Endothelial cell of umbilical vein (primary cell): Measurements from ENCODE around the gene DCX. TPM values are rescaled to one million over a fixed set of nuclear protein-coding genes. Genes with fewer than 3 reads are reported as not detected.

ENCODE experiments used
- BruUV-seq: library from RNA; stranded (reverse); fragments of 400-500 nt; replicated peaks from 2 replicates; lab custom pipeline; 2021; lab: Mats Ljungman, UMichigan
- CTCF ChIA-PET: fragments of 300-600, 350-600 bp; sonication (Branson Sonifier 250); formaldehyde crosslinking; loops from one replicate; lab custom pipeline; 2021; ENCODE audit warnings: antibody characterized with exemption, inconsistent platforms; lab: Charles Lee
- POLR2A ChIA-PET: fragments of 300-600, 350-600 bp; sonication (Branson Sonifier 250); formaldehyde crosslinking; loops from one replicate; lab custom pipeline; 2021; ENCODE audit warnings: antibody characterized with exemption, inconsistent platforms; lab: Charles Lee
- DNase-seq: peaks from one replicate; pipeline ENCODE4 v3.0.0-alpha.2; 2011; ENCODE audit warnings: low read depth, low spot score
- FAIRE-seq: peaks from 2 replicates; lab custom pipeline; 2011; peaks lifted over from hg19 to GRCh38; lab: Jason Lieb, UNC
- H2AFZ ChIP-seq: 2 replicates; pipeline ENCODE4 v1.6.0; 2012; ENCODE audit warnings: low read depth, low read length, control low read depth, inconsistent platforms
- H3K27ac ChIP-seq: 2 replicates; pipeline ENCODE4 v1.5.1; 2011; ENCODE audit warnings: low read depth, mild to moderate bottlenecking, control low read depth, low read length, moderate library complexity; ENCODE audit not compliant: insufficient read depth
- H3K27me3 ChIP-seq, 2 experiments: 2 replicates each; pipeline versions ENCODE4 v1.6.0 to v1.6.1; 2011; ENCODE audit warnings: low read length in 2 of 2, mixed read lengths in 1 of 2; ENCODE audit not compliant: control insufficient read depth in 2 of 2, insufficient read depth in 2 of 2
- H3K36me3 ChIP-seq, 2 experiments: 2 replicates in 1 of 2; 3 replicates in 1 of 2; pipeline ENCODE4 v1.5.1; 2011; ENCODE audit warnings: low read length in 2 of 2, mild to moderate bottlenecking in 1 of 2, moderate library complexity in 1 of 2; ENCODE audit not compliant: control insufficient read depth in 2 of 2, insufficient read depth in 2 of 2; ENCODE audit errors: extremely low read depth in 1 of 2
- H3K4me1 ChIP-seq: 3 replicates; pipeline ENCODE4 v1.5.1; 2011; ENCODE audit warnings: mild to moderate bottlenecking, low read length; ENCODE audit not compliant: control insufficient read depth, insufficient read depth; ENCODE audit errors: extremely low read depth
- H3K4me2 ChIP-seq: 2 replicates; pipeline ENCODE4 v1.6.1; 2011; ENCODE audit warnings: low read length, control low read depth, mixed read lengths; ENCODE audit not compliant: insufficient read depth
- H3K4me3 ChIP-seq, 3 experiments: fragments of 200-600 bp in 1 of 3; sonication (generic), shearing (Covaris generic) in 1 of 3; replicated peaks in 1 of 3; 2 replicates each; pipeline ENCODE4 v1.5.1; 2011 to 2016; ENCODE audit warnings: control low read depth in 3 of 3, low read length in 3 of 3, mild to moderate bottlenecking in 2 of 3, inconsistent platforms in 1 of 3, low read depth in 1 of 3, moderate library complexity in 1 of 3; ENCODE audit not compliant: insufficient read depth in 1 of 3
- H3K79me2 ChIP-seq: 2 replicates; pipeline ENCODE4 v1.6.0; 2012; ENCODE audit warnings: low read length, inconsistent platforms; ENCODE audit not compliant: control insufficient read depth, insufficient read depth
- H3K9ac ChIP-seq: replicated peaks from 2 replicates; pipeline ENCODE3; 2011; ENCODE audit warnings: low read length, control low read depth; ENCODE audit not compliant: insufficient read depth; ENCODE audit errors: extremely low read depth
- H3K9me1 ChIP-seq: replicated peaks from 3 replicates; pipeline ENCODE4 v1.6.0; 2011; ENCODE audit warnings: mild to moderate bottlenecking, low read length; ENCODE audit not compliant: control insufficient read depth, insufficient read depth; ENCODE audit errors: extremely low read depth
- H3K9me3 ChIP-seq: replicated peaks from 2 replicates; pipeline ENCODE4 v1.5.1; 2012; ENCODE audit warnings: low read length, inconsistent platforms; ENCODE audit not compliant: control insufficient read depth, insufficient read depth
- H4K20me1 ChIP-seq: replicated peaks from 2 replicates; pipeline ENCODE3; 2011; ENCODE audit warnings: mild to moderate bottlenecking, low read length; ENCODE audit not compliant: control insufficient read depth, insufficient read depth; ENCODE audit errors: extremely low read depth
- EZH2 ChIP-seq: IDR thresholded peaks from 2 replicates; pipeline ENCODE4 v1.6.1; 2012; ENCODE audit warnings: borderline replicate concordance, low read depth, mild to moderate bottlenecking, moderate library complexity, low read length, inconsistent platforms; ENCODE audit not compliant: severe bottlenecking
- FOS ChIP-seq: IDR thresholded peaks from 2 replicates; pipeline ENCODE4 v1.6.1; 2011; ENCODE audit warnings: mild to moderate bottlenecking, low read length, moderate library complexity, borderline replicate concordance; ENCODE audit not compliant: insufficient read depth
- GATA2 ChIP-seq: IDR thresholded peaks from 2 replicates; pipeline ENCODE4 v1.7.0; 2011; ENCODE audit warnings: low read depth, mild to moderate bottlenecking, moderate library complexity, mixed read lengths, low read length; ENCODE audit not compliant: insufficient read length, insufficient read depth
- JUN ChIP-seq: IDR thresholded peaks from 2 replicates; pipeline ENCODE4 v1.6.1; 2011; ENCODE audit warnings: borderline replicate concordance, low read depth; ENCODE audit not compliant: insufficient read length, insufficient read depth
- MYC ChIP-seq: IDR thresholded peaks from one replicate; pipeline ENCODE4 v1.6.1; 2011; ENCODE audit warnings: mild to moderate bottlenecking, low read depth, low read length
- POLR2A ChIP-seq: IDR thresholded peaks from 2 replicates; pipeline ENCODE4 v1.6.1; 2012; ENCODE audit warnings: low read depth, mild to moderate bottlenecking, control low read depth, low read length
- POLR2AphosphoS5 ChIP-seq: IDR thresholded peaks from 2 replicates; pipeline ENCODE4 v1.6.1; 2012; ENCODE audit warnings: low read depth, mild to moderate bottlenecking, control low read depth, low read length, moderate library complexity; ENCODE audit not compliant: insufficient read depth
- dilution Hi-C: fragments of 300-500 bp; cut with MboI; formaldehyde crosslinking; loops from one replicate; pipeline ENCODE4 v1.15.0; 2019; ENCODE audit warnings: low sequenced_read_pairs; ENCODE audit not compliant: extremely low pct_ligation_motif_present
- intact Hi-C: fragments of 100-400 bp; cut with micrococcal nuclease; formaldehyde crosslinking; loops from one replicate; pipeline ENCODE4 v1.10.0; 2022
- polyA plus RNA-seq, 4 experiments: library from polyadenylated mRNA; depleted of rRNA in 3 of 4; stranded (reverse) in 3 of 4; unstranded in 1 of 4; fragments of >200 nt; gene quantifications; 2 replicates each; pipeline versions ENCODE4 v1.2.1 to v1.2.3, GENCODE V29; 2011 to 2012; ENCODE audit warnings: missing spikeins in 1 of 4
- total RNA-seq: library from RNA; stranded (reverse); gene quantifications from 2 replicates; pipeline ENCODE4 v1.2.3, GENCODE V29; 2021
- TF ChIP-seq, protein P1 (sequence below): IDR thresholded peaks from 2 replicates; pipeline ENCODE4 v1.6.1; 2011; ENCODE audit not compliant: insufficient read depth, insufficient read length
- TF ChIP-seq, protein P2 (sequence below), 2 donors: IDR thresholded peaks; 1 replicate in 1 of 2; 2 replicates in 1 of 2; pipeline ENCODE4 v1.5.1; 2011; ENCODE audit warnings: low read length in 2 of 2, mild to moderate bottlenecking in 2 of 2, moderate library complexity in 2 of 2, control low read depth in 1 of 2, inconsistent platforms in 1 of 2, low read depth in 1 of 2; ENCODE audit not compliant: insufficient read depth in 1 of 2; ENCODE audit errors: extremely low read depth in 1 of 2

The DCX gene
- total and polyA plus RNA-seq, 2 donors (not counting 3 experiments of a cell fraction or from before 2014, with no cell fraction given) = not detected

DNA sequence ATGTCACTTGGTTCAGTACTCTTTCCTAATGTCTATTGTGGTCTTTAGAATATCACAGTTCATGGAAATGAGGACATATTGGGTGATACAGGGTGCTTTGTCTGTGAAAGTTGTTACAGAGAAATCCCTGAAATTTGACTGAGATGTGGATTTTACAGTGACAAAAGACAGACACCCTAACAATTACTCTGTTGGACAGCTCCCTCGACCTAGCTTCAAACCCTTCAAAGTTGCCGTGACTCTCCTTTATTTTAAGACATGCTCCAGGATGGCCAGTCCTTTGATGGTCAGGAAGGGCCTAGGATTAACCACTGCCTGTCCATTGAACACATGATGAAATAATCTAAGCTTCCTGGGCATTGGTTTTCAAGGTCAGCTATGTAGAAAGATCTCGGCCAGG, 4.0 kb downstream of the DCX start:
- Histone ChIP-seq H4K20me1 (no peaks in the 10 kb centered on the region), H3K9ac (no peak overlapping the region), H3K36me3 (no peaks in the 10 kb centered on the region), H3K79me2 (no peaks in the 10 kb centered on the region), H3K9me3 (no peaks in the 10 kb centered on the region), H3K27ac (no peak overlapping the region), H3K4me1 (no peaks in the 10 kb centered on the region), H3K27me3 (no peaks in the 10 kb centered on the region), H2AFZ (no peak overlapping the region), H3K4me2 (no peak overlapping the region), H3K4me3 (no peak overlapping the region), H3K9me1 (no peaks in the 10 kb centered on the region)
- dilution Hi-C loops = no loop called here
- TF ChIP-seq POLR2A = no peak
- TF ChIP-seq, protein P1, sequence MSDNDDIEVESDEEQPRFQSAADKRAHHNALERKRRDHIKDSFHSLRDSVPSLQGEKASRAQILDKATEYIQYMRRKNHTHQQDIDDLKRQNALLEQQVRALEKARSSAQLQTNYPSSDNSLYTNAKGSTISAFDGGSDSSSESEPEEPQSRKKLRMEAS = no peak
- TF ChIP-seq GATA2 = no peak
- TF ChIP-seq EZH2 = no peak
- no peak for TF ChIP-seq JUN
- no peak for TF ChIP-seq MYC
- no peak for TF ChIP-seq FOS
- TF ChIP-seq POLR2AphosphoS5 = no peak
- TF ChIP-seq, protein P2, sequence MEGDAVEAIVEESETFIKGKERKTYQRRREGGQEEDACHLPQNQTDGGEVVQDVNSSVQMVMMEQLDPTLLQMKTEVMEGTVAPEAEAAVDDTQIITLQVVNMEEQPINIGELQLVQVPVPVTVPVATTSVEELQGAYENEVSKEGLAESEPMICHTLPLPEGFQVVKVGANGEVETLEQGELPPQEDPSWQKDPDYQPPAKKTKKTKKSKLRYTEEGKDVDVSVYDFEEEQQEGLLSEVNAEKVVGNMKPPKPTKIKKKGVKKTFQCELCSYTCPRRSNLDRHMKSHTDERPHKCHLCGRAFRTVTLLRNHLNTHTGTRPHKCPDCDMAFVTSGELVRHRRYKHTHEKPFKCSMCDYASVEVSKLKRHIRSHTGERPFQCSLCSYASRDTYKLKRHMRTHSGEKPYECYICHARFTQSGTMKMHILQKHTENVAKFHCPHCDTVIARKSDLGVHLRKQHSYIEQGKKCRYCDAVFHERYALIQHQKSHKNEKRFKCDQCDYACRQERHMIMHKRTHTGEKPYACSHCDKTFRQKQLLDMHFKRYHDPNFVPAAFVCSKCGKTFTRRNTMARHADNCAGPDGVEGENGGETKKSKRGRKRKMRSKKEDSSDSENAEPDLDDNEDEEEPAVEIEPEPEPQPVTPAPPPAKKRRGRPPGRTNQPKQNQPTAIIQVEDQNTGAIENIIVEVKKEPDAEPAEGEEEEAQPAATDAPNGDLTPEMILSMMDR (IDR thresholded peaks at IDR 0.05; ENCODE audit: extremely low read depth in 1 of 2, insufficient read depth in 1 of 2, low read depth in 1 of 2, low read length in 2 of 2) = no peak
- no peak for FAIRE-seq
- POLR2A ChIA-PET = no interaction called here
- intact Hi-C loops = no loop called here
- DNase-seq = no peak
- CTCF ChIA-PET = no interaction called here
- BruUV-seq = no TSS peak
